ENCODE data around the gene CAPN8. TPM values are rescaled to one million over a fixed set of nuclear protein-coding genes. Genes with fewer than 3 reads are reported as not detected.

CAPN8 gene
- total RNA-seq, 1 experiment from 2014 or later, result not detected

DNA sequence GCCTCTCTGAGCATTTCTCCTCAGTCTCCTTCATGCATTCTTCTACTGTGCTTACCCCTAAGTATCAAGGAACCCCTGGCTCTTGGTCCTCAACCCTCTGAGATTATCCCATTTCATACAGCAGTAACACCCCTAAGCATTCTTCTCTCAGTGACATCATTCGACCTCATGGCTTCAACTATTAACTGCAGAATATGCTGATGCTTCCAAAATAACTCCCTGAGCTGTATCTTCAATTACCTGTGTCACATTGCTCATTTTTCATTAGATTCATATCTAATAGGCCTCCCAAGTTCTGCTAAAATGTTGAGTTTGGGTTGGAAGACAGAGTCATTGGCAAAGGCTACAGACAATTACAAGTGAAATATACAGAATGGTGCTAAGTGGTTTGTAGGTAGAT is 7.5 kb downstream of the CAPN8 start:
- no peak for DNase-seq (ENCODE audit: extremely low read depth, low read depth)

DNA sequence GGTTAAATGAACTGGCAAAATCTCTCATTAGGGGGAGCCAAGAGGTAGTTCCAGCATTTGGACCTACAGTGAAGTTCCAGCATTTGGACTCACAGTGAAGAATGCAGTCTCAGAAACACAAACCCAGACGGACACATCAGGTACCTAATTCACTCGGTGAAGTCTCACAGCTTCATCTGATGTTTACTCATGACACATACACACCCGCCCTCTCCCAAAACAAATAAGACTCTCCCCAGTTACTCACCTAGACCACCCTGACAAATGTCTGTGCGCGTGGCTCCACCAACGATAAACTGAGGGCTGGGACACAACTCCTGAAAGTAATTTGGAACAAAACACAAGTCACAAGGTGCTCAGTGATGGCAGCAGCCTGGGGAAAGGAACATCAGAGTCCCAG is 11.4 kb downstream of the CAPN8 start:
- no peak for DNase-seq (ENCODE audit: extremely low read depth, low read depth)

DNA sequence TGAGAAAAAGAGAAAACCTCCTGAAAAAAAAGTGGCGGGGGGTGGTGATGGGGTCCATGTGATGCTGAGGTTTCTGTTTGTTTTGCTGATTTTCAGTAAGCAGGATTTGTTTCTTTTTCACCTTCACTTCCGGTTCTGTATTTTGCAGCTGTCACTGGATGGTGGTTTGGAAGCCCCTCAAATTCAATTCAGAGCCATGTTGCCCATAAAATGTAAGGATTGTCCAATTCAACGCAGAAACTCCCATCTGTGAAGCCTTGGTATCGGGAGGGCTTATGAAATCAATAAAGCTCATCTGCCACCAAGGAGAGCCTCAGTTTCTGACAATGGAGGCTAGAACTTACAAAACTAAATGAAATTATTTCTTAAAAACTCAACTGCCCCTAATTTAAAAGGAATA is 12.1 kb downstream of the CAPN8 start:
- DNase-seq (ENCODE audit: extremely low read depth, low read depth), result no peak

DNA sequence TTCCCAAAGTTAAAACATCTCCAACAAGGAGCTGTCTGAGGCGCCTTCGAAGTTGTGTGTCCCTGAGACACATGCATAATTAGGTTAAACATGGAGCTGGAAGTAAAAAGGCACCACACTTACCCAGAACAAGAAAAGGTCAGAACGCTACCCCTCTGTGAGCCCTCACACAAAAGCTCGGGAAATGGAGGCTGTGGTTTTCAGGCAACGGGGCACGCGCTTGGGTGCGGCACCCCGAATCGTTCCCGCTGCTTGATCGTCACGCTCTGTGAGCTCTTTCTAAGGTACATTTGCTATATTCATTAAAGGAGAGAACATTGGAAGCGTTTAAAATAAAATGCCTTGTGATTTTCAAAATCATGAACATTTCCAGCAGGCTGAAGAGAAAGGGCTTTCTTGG is 12.5 kb downstream of the CAPN8 start:
- DNase-seq (ENCODE audit: extremely low read depth, low read depth), result no peak

DNA sequence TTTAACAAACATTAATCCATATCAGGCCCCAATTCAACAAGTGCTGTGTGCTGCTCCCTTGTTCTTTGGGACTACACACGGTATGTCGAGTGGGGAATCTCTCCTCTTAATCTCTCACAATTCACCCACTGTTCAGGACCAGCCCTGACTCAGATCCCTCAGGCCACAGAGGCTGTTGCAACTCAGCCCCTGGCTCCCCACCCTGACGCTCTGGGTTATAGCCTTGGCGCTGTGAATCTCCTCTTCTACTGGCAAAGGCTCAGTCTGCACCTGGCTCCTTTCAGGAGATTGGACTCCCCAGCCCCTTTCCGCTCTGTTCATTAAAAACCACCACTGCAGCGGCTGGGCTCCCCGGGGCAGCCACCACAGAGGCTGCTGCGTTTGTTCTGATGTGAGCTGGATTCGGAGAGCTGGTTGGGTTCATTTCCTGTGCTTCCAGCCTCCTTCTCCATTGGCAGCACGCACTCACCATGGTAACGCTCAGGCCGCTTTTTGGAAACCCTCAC is 13.0 kb downstream of the CAPN8 start:
- DNase-seq (ENCODE audit: extremely low read depth, low read depth), result no peak

DNA sequence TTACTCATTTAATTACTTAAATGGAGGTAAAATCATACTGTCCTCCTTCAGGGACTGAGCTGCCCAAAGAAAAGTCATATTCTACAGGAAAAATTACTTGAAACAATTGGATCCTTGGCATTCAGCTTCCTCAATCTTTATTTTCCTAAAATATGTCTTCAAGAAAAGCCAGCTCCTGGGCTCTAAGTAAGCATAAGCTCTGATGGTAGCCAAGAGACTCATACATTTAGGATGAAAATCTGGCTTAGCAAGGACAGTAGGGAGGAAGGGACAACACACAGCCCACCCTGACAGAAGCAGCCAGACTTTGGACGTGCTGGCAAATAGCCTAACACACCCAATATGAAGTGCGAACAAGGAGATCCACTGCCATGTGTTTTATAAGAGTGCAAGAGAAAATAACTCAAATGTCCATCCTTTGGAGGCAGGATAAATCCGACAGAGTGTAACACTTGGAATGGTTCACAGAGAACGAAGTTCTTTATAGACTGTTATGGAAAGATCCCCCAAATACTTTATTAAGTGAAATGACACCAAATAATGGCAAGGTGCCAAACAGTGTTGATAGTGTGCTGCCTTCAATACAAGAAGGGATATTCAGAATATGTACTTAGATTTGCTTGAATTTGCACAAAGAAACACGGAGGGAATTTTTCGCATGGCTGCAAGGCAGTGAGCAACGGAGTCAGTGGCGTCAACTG is 14.1 kb downstream of the CAPN8 start:
- no peak for DNase-seq (ENCODE audit: extremely low read depth, low read depth)

DNA sequence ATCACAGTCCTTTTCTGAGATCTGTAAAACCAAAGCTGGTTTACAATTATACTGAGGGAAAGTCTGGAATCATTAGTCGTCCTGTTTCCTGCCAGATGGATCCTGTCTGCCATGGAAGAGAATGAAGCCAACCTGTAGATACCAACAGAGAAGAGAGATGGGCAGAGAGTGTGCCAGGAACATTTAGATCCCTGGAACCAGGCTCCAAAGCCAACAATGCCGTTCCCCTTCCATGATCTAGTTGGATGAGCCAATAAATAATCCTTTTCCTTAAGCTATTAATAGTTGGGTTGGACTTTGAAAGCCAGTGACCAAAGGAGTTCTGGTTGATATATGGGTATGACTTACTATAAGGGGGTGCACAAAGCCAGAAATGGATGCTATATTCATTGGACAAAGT is 15.0 kb downstream of the CAPN8 start:
- no peak for DNase-seq (ENCODE audit: extremely low read depth, low read depth)

DNA sequence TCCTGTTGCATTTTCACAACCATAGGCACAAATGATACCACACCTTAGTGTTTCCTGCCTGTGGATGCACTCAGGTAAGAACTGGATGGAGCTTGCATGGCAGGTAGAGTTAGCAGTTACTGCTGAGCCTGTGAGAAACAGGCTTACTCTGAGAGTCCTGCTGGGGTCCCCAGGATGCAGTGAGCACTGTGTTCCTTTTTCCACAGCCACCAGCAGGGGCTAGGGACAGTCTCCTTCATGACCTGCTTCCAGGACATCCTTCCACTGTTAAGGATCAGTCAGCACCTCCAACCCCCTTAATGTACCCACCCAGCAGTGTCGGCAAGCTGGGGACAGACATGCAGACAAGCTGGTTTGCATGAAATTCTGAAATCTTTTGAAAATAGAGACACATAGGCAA is 16.3 kb downstream of the CAPN8 start:
- DNase-seq (ENCODE audit: extremely low read depth, low read depth), result no peak

DNA sequence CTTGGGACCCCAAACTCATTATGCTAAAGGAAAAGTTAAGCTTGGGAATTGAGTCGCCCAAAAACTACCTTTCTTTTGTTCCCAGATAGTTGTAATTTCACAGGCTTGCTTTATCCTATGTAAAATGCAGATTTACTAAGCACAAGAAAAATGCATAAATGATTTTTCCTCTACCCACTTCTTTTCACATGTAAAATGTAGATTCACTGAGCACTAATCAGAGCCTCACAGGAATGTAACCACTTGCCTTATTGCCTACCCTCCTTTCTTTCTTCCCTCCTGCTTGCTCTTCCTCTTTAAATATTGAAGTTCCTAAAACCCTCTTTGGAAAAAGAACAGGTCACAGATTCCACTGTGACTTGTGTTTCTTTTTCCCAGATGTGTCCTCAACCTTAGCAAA is 18.3 kb downstream of the CAPN8 start:
- no peak for DNase-seq (ENCODE audit: extremely low read depth, low read depth)

DNA sequence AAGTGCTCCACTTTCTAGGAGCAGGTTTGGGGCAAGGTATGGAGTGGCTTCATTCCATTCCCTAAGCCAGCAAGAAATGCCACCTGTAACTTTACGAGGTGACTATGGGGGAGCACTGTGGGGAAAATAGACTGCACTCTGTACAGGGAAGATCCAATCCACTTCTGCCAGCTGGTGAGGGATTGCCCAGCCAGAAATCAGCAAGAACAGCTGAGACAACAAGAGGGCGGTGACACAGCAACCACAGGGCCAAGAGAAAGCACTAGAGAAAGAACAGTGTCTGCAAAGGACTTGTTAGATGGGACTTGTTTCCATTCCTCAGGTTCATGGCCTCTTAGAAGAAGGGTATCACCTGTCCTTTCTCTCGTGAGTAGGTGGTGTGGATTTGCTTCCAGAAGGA is 19.6 kb downstream of the CAPN8 start:
- no peak for DNase-seq (ENCODE audit: extremely low read depth, low read depth)

DNA sequence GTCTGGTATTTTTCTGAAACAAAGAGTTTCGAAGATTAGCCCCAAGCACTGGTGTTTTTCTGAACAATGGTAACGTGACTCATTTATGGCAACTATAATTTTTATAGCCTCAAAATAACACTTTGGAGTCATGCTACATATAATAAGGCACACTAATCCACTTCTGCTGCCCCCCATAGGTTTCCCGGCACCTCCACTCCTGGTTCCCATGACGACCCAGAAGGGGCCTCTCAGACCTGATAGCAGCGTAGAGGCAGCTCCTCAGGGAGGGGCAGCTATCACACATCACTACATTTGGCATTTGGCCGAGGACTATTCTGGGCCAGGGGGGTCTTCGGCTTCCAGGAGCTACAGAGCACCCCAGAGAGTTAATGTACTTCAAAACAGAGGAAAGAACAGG is 23.3 kb downstream of the CAPN8 start:
- DNase-seq (ENCODE audit: extremely low read depth, low read depth), result no peak

DNA sequence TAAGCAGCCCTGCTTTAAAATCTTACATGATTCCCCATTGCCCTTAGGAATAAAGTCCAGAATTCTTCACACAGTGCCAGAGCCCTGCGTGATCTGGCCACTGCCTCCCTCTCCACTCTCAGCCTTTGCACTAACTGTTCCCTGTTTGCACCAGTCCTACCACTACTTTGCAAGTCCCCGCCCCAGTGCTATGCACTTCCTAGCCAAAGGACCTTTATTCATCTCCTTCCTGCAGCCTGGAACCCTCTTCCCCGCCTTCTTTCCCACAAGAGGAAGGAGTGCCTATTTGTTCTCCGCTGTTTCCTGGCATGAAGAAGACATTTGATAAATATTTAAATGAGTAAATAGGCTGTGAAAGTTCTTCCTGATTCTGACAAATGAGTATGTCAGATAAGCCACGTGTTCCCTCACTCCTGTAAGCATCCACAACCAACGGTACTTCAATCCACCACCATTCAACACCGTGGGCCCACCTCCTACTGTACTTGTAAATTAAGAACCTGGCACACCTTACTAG is 23.9 kb downstream of the CAPN8 start:
- no peak for DNase-seq (ENCODE audit: extremely low read depth, low read depth)

DNA sequence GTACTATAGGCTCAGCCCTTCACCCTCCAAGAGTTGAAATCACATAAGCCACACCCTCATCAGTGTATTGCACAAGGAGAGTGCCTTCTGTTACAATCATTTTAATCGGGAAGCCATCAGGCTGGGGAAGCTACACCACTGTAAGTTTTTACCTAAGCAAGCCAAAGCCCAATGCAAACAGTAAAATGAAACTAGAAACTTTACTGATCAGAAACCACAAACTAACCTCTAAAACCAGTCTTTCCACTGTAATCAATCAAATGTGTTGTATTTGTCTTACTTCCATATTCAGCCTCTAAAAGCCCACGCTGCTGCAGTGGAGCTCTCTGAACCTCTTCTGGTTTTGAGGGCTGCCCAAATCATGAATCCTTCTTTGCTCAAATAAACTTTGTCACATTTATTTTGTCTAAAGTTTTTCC is 26.2 kb downstream of the CAPN8 start:
- DNase-seq (ENCODE audit: extremely low read depth, low read depth), result no peak

DNA sequence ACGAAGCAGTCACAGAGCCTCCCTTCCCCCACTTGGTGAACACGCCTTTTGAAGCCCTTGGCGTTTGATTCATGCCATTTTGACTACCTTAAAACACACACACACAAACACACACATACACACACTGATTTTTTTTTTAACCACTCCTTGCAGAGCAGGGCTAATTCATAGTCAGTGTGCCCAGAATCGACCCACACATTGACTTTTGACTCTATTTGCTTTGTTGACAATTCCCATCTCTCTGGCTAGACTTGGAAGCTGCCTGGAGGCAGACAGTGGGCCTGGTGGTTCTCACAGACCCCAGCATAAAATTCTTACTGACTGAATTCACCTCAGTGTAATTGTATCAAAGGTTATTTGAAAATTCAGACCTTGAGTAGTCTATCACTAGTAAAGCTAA is 30.3 kb downstream of the CAPN8 start:
- no peak for DNase-seq (ENCODE audit: extremely low read depth, low read depth)

DNA sequence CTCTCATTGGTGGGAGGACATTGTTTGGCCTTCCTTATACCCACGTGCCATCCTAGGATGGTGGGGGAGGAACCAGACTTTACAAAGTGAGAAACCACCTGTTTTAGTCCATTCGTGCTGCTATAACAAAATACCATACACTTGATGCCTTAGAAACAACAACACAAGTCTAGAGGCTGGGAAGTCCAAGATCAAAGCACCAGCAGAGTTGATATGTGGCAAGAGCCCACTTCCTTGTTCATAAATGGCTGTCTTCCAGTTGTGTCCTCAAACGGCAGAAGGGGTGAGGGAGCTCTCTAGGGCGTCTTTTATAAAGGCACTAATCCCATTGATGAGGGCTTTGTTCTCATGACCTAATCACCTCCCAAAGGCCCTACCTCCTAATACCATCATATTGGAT is 31.1 kb downstream of the CAPN8 start:
- no peak for DNase-seq (ENCODE audit: extremely low read depth, low read depth)

DNA sequence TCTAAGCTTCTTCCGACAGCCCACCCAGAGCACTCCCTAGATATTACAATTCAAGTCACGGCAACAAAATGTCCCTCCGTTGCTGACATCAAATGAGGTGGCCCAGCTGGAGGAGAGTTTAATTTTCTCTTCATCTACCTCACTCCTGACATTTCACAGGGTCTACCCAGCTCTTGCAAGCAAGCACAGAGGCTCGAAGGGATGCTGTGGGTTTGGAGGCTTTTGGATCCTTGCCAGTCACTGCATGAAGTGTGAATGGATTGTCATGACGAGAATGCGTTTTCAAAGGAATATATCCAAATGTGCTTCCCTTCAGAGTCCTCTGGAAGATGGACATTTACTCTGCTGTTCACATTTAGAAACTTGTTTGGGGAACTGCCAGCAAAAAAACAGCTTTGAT is 33.5 kb downstream of the CAPN8 start:
- no peak for DNase-seq (ENCODE audit: extremely low read depth, low read depth)

DNA sequence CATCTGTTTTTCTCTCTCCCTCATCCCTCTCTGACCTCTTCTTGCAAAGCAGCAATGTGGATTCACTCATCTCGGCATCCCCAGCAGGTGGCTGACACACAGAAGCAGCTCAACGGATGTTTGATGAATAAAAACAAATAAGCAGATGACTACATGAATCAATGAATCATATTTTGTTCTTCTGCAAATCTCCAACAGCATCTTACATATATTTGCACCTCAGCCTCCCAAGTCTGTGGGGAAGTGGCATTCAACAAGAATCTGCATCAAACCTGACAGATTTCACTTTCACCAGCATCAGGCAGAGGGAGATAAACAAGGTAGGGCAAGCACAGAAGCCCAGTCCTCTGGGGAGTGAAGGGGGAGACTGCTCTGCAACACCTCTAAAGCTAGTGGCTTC is 34.0 kb downstream of the CAPN8 start:
- DNase-seq (ENCODE audit: extremely low read depth, low read depth), result no peak

DNA sequence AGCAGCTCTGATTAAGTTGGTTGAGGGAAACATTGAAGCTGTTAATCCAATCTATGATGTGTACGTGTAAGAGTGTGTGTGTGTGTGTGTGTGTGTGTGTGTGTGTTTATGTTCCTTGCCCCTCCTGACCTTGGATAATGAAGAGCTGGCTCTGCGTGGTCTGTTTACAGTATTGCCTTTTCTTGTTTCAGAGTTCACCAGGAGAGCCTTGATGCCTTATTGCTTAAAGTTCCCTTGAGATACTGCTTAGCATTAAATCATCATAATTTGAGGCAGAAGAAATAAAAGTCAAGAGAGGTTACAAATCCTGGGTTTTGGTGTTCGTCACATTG is 36.4 kb downstream of the CAPN8 start:
- no peak for DNase-seq (ENCODE audit: extremely low read depth, low read depth)

DNA sequence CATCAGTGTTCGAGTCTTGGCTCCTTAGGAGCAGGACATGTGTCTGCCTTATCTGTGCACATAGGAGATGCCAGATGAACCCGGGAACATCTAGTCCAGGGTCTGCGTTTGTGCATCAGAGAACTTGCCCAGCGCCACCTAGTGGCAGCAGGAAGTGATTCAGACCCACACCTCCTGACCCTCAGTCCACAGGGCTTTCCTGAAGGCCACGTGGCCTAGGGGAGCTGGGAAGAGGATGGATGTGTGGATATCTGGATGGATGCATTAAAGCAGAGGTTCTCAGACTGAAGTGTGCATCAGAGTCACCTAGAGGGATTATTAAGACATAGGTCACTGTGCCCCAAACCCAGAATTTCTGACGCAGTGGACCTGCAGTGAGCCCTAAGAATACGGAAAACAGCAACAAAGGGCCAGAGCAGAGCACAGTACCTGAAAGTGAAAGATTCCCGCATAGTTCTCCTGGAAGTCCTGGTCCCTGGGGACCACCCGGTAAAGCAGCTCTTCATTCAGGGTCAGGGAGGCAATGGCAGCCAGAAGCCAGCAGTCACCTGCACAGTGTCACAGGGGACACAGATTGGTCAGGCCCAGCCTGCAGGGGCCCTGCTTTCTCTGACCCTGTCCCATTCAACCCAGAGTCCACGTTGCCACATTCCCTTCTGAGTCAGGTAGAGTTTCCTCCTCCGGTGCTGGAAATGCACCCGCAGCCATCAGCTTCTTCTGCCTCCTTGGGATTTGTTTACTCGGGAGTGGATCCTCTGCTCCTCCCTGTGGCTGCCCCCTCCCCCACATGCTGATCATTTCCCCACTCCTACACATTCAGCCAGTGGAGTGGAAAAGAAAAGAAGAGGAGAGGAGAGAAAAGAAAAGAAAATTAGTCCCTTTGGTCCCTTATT is 37.0 kb downstream of the CAPN8 start:
- peak; percentile 8 for DNase-seq (ENCODE audit: extremely low read depth, low read depth)

DNA sequence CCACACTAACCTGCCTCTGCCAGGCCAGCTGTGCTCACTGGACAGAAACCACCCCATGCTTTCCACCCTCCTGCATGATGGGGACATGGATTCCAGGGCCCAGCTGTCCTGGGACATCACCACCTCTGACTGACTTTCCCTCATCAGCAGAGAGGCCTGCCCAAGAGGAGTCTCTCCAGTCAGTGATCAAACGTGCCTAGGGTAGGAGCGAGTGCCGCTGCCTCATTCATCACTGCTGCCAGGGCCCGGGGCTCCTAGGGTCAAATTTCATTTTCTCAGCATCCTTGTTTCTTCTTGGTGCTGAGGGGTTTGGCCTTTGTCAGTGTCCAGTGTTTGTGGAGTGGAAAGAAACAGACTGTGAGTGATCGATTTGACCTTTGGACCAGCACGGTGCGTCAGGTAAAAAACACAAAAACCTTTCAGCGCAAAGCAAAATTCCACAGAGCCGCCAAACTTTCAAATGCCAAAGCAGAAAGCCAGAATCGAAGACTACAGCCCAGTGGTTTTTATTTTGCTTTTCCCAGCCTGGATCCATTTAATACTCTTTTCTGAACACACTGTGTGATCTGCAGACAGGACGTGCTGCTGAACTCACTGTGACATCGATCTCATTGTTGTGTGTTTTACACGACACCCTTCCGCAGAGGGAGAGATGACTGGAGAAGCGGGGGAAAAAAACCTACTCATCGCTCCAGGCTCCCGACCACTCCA is 43.2 kb downstream of the CAPN8 start:
- no peak for DNase-seq (ENCODE audit: extremely low read depth, low read depth)

DNA sequence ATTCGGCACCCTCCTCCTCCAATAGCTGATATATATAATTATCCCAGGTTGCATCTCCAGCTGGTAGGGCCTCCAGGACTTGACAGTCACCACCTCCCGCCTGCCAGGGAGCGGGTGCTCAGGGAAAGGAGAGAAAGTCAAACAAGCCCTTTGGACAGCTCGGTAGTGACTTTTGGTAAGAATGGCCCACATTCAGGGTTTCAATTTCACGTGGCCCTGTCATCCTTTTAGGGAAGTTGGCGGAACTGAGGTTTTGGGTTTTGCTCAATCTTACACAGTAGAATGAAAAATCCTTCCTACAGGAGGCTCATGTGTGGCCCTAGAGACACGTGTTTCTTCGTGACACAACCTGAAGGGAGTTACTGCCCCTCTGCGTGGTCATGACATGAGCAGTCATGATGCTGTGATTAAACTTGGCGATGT is 44.2 kb downstream of the CAPN8 start:
- no peak for DNase-seq (ENCODE audit: extremely low read depth, low read depth)
